Omental fat pad (tissue), 4 donors: ENCODE results near the gene DNASE1L2. TPM values are rescaled to one million over a fixed set of nuclear protein-coding genes. Genes with fewer than 3 reads are reported as not detected.

Experiments used
- ATAC-seq: fragments of 150-250 bp; one replicate; pipeline ENCODE4 v1.9.1; 2016; ENCODE audit warnings: mild to moderate bottlenecking, moderate library complexity; ENCODE audit not compliant: low FRiP score
- DNase-seq: peaks from one replicate; pipeline ENCODE4 v3.0.0-alpha.2; 2019; ENCODE audit warnings: low spot score
- total RNA-seq, 4 donors: library from RNA; depleted of rRNA; stranded (reverse); fragments of >200 nt; gene quantifications; one replicate each; pipeline ENCODE4 v1.1.0, GENCODE V29; 2016
- TF ChIP-seq, protein P1 (sequence below), 3 donors: fragments of 450-650 bp; IDR thresholded peaks; one replicate each; pipeline ENCODE4 v1.5.1; 2016 to 2017; ENCODE audit warnings: antibody characterized with exemption in 3 of 3, mild to moderate bottlenecking in 3 of 3, moderate library complexity in 2 of 3

Gene DNASE1L2, protein sequence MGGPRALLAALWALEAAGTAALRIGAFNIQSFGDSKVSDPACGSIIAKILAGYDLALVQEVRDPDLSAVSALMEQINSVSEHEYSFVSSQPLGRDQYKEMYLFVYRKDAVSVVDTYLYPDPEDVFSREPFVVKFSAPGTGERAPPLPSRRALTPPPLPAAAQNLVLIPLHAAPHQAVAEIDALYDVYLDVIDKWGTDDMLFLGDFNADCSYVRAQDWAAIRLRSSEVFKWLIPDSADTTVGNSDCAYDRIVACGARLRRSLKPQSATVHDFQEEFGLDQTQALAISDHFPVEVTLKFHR
- total RNA-seq, result under 1 TPM in 3 of 4 donors, not detected in 1; 0.63 to 0.93 (median 0.84) TPM

DNA sequence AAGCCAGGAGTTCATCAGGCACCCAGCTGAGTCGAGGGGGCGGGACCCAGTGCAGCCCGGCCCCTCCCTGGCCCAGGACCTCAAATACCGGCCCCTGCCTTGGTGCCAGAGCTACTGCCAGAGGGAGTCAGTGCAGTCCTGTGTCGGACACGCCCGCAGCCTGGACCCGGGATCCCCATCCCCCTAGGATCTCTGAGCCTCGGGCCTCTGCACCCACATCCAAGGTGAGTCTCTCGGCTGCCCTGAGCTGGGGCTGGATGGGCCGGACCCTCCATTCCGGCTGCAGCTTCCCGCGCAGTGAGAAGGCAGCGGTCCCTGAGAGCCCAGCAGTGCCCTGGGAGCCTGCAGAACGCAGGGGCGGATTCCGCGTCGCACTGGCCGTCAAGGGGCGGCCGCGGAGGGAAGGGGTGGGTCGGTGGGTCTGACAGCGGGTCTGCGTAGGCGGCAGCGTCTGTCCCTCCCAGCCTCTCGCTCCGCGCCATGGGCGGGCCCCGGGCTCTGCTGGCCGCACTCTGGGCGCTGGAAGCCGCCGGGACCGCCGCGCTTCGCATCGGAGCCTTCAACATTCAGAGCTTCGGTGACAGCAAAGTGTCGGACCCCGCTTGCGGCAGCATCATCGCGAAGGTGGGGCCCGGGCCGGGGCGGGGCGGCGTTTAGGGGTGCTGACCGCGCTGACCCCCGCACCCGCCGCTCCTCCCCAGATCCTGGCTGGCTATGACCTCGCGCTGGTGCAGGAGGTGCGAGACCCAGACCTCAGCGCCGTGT lies at the start of gene DNASE1L2:
TSS of gene DNASE1L2 (plus strand) at position 108 of the 765 bp plus-strand sequence. CDS start at position 481, 373 bp downstream.
- DNase-seq (no peak), ATAC-seq (no peak)
- TF ChIP-seq, protein P1, sequence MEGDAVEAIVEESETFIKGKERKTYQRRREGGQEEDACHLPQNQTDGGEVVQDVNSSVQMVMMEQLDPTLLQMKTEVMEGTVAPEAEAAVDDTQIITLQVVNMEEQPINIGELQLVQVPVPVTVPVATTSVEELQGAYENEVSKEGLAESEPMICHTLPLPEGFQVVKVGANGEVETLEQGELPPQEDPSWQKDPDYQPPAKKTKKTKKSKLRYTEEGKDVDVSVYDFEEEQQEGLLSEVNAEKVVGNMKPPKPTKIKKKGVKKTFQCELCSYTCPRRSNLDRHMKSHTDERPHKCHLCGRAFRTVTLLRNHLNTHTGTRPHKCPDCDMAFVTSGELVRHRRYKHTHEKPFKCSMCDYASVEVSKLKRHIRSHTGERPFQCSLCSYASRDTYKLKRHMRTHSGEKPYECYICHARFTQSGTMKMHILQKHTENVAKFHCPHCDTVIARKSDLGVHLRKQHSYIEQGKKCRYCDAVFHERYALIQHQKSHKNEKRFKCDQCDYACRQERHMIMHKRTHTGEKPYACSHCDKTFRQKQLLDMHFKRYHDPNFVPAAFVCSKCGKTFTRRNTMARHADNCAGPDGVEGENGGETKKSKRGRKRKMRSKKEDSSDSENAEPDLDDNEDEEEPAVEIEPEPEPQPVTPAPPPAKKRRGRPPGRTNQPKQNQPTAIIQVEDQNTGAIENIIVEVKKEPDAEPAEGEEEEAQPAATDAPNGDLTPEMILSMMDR (IDR thresholded peaks at IDR 0.05), result no peak

DNA sequence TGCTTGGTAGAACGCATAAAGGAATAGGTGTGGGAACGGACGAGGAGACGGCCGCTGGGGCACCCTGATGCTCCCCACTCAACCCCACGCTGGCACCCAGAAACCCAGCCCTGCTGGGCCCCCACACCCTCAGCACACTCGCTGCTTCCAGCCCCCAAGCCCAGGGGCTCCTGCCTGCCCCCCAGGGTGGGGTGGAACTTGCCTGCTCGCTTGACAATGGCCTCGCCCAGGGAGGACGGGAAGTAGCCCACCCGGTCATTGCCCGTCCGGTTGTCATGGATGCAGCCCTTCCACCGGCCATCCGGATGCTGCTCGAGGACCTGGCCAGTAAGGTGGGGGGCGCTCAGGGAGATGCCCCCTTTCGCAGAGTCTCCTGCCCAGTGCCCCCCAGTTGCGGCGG lies 49.7 kb upstream of the DNASE1L2 start:
- DNase-seq, result no peak
- TF ChIP-seq, protein P1 (IDR thresholded peaks at IDR 0.05), result no peak
- ATAC-seq, result no peak

DNA sequence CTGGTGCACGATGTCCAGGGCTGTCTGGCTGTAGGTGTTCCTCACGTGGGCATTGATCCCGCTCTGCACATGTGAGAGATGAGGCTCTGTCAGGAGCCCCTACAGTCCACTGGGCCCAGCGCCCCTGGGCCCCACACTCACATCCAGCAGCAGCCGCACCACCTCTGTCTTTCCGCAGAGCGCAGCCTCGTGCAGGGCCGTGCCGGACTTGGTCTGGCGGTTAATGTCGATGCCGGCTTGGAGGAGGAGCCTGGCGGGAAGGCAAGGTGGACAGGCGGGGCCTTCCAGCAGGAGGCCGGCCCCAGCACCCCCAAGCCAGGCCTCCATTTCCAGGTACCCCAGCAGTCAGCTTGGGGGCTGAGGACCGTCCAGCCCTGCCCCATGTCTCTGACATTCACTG lies 49.0 kb upstream of the DNASE1L2 start:
- no peak for ATAC-seq

DNA sequence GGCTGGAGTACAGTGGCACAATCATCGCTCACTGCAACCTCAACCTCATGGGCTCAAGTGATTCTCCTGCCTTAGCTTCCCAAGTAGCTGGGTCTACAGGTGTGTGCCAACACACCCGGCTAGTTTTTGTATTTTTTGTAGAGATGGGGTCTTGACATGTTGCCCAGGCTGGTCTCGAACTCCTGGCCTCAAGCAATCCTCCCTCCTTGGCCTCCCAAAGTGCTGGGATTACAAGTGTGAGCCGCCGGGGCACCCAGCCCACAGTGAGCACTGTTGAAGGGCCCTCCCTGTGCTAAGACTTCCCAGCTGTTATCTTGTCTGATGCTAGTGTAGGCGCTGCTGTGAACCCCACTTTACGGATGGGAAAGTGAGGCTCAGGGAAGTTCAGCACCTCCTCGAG lies 47.8 kb upstream of the DNASE1L2 start:
- ATAC-seq, result no peak
- DNase-seq, result no peak
- TF ChIP-seq, protein P1 (IDR thresholded peaks at IDR 0.05), result no peak

More for the DNA sequence above, 49.0 kb upstream of the DNASE1L2 start:
- TF ChIP-seq, protein P1 (IDR thresholded peaks at IDR 0.05), result no peak
- DNase-seq, result no peak

DNA sequence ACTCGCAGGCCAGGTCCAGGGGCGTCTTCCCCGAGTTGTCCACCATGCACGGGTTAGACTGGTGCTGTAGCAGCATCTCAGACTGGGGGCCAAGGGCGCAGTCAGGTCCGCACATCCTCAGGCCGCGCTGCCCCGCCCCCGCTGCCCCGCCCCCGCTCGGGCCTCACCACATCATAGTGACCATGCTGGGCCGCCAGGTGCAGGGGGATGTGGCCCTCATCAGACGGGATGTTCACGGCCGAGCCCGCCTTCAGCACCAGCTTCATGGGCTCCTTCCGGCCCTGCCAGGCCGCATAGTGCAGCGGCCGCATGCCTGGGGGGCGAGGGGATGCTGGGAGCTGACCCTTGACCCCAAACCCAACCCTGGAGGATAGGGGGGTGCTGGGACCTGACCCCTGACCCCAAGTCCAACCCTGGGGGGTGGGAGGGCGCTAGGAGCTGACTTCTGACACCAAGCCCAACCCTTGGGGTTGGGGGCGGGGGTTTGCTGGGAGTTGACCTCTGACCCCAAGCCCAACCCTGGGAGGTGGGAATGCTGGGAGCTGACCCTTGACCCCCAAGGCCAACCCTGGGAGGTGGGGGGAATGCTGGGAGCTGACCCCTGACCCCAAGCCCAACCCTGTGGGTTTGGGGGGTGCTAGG lies 46.9 kb upstream of the DNASE1L2 start:
- no peak for ATAC-seq
- no peak for DNase-seq
- TF ChIP-seq, protein P1 (IDR thresholded peaks at IDR 0.05), result no peak

DNA sequence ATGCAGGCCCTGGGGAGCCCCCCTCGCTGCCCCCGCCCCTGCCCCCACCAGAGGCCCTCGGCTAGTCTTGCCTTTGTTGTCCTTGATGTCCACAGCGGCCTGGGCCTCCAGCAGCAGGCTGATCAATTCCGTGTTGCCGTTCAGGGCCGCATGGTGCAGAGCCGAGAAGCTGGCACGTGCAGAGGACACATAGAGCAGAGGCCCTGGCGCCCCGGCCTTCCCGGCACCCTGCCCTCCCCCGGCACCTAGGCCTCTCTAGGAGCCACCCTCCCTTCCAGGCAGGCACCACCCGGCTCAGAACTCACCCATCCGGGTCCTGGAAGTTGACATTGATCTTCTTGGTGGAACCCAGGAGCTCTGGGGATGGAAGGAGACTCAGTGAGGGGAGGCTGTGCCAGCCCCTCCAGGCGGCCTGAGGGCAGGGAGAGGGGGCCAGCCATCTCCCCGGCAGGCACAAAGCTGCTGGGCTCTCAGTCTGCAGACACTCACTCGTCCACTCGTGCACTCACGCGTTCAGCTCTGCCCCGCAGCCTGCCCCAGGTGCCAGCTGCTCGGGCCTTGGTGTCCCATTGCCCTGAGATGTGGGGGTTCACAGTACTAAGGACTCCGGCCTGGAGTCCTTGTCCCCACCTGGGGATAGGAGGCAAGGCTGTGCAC lies 46.1 kb upstream of the DNASE1L2 start:
- DNase-seq (no peak), ATAC-seq (no peak)
- TF ChIP-seq, protein P1 (IDR thresholded peaks at IDR 0.05), result no peak
